ENCODE data around the gene APOA1.
A peak's percentile ranks its signal among the peaks of the same experiment; 100 is the strongest.

Gene APOA1

DNA sequence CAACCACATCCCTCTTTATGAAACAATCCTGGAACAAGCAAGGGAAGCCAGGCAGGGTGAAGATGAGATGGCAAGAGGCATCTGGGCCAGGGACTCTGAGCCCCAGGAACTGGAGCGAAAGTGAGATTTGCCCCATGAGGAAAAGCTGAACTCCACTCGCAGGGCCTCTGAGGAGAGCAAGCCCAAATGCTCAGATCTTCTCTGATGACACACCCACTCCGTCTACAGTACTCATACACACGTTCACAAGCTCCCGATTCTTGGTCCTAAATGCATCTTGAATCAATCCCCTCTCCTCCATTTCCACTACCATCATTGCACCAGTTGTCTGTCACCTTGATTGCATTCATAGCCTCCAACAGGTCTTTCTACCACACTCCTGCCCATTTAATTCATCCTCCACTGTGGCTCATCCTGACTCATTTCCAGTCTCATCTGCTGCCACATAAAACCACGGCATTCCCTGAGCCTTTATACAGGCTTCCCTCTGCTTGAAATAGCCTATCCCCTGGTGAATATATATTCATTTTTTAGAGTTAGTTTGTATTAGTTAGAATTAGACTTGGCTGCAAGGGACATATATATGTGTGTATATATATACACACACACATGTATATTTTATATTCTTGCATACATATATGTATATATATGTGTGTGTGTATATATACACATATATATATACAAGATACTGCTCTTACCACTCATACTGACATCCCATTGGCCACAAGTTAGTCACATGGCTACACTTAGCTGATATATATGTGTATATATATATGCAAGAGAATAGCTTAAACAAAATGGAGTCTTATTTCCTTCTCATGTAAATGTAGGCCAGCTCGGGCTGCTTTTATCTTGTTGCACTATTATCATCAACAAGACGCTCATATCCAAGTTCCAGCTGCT is 44.3 kb downstream of the APOA1 start:
- DNase-seq (ENCODE audit: low read depth), result no peak
- TF ChIP-seq, protein P1, sequence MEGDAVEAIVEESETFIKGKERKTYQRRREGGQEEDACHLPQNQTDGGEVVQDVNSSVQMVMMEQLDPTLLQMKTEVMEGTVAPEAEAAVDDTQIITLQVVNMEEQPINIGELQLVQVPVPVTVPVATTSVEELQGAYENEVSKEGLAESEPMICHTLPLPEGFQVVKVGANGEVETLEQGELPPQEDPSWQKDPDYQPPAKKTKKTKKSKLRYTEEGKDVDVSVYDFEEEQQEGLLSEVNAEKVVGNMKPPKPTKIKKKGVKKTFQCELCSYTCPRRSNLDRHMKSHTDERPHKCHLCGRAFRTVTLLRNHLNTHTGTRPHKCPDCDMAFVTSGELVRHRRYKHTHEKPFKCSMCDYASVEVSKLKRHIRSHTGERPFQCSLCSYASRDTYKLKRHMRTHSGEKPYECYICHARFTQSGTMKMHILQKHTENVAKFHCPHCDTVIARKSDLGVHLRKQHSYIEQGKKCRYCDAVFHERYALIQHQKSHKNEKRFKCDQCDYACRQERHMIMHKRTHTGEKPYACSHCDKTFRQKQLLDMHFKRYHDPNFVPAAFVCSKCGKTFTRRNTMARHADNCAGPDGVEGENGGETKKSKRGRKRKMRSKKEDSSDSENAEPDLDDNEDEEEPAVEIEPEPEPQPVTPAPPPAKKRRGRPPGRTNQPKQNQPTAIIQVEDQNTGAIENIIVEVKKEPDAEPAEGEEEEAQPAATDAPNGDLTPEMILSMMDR (IDR thresholded peaks at IDR 0.05; ENCODE audit: low read depth, low read length, missing control alignments), result no peak
- H3K4me3 ChIP-seq (ENCODE audit: low read depth, low read length), result no peak overlapping the region
- in situ Hi-C loops (cut with HindIII; ENCODE audit: low sequenced_read_pairs), result no loop called here

DNA sequence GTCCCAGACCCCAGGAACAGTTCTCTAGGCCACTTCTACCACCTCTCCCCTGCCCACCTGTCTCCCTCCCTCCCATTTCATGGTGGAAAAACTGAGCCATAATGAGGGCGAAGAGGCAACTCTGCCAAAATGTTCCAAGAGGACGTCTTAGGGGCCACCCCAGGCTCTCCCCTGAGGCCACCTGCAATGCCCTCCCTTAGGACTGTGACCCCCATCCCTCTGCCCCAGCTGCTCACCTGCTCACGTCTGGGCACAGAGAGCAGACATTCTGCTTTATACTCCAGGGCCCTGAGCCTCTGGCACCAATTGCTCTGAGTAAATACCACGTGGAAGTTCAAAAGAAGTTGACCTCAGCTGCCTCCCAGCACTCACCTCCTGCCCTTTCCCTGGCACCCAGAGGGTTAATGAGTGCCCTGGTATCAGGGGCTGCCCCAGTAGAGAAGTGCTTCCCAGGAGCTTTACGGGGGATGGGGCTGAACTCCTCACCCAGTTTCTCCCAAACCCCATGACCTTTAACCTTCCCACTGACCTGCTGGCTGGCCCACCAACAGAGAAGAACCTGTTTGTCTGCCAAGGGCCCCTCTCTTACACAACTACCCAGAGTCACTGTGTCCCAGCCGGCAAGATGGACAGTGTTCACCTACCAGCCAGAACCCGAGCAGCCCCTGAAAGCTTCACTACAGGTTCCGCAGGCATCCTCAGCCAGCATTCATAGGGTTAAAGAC is 45.1 kb downstream of the APOA1 start:
- in situ Hi-C loops (cut with HindIII; ENCODE audit: low sequenced_read_pairs), result no loop called here

DNA sequence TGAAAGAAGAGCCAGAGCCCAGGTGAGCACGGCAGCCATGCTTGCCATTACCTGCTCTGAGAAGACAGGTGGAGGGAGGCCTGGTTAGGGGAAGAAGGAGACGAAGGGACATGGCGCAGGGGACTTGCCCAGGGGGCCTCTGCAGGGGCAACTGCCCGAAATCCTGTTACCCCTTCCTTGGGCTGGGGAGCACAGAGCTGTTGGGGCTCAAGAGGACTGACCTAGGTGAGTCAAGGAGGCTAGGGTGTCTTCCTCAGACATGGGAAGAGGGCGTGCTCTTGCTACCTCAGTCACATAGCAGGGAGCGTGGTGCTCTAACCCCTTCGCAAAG is 45.6 kb downstream of the APOA1 start, which contains the start of gene APOA5:
APOA5 (minus strand) TSS at position 67 of the 331 bp plus-strand sequence; CDS start at position 48, 19 bp downstream.
- TF ChIP-seq, protein P1 (IDR thresholded peaks at IDR 0.05; ENCODE audit: low read depth, low read length, missing control alignments), result no peak
- H3K4me3 ChIP-seq (ENCODE audit: low read depth, low read length), result no peak within 1 kb of the TSS
- DNase-seq (ENCODE audit: low read depth), result no peak
- in situ Hi-C loops (cut with HindIII; ENCODE audit: low sequenced_read_pairs), result no loop called here

More for the DNA sequence above, 45.1 kb downstream of the APOA1 start:
- H3K4me3 ChIP-seq (ENCODE audit: low read depth, low read length), result no peak overlapping the region
- no peak for DNase-seq (ENCODE audit: low read depth)
- TF ChIP-seq, protein P1 (IDR thresholded peaks at IDR 0.05; ENCODE audit: low read depth, low read length, missing control alignments), result no peak

DNA sequence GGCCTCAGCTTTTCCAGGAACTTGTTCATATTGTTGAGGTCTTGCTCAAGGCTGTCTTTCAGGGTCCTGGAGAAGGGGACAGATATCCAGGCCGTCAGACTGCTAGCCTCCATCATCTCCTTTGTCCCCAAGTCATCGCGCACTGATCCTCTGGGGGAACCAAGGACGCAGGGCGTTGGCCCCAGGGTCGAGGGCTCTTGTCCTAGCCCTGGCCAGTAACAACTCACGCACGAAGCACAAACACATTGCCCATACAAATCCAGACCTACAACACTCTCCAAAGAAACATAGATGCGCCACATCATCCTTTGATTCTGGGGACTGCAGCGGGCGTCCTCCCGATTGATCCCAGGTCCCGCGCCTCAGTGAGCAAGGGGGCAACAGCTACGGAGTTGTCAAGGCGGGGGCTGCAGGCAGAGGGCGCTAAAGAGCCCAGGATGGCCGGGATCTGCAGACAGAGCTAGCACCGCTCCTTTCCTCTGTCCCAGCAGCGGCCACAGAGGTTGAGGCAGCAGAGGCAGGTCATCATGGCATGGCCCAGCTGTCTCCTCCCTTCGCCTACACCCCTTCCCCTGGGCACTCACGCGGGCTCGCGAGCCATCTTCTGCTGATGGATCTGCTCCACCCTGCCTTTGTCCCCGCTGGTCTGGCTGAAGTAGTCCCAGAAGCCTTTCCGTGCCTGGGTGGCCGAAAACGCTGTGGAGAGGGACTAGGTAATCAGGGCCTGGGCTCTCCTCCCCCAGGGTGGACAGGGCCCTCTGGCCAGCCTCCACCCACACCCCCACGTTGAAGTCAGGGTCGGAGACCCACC is 46.2 kb downstream of the APOA1 start:
- TF ChIP-seq, protein P1 (IDR thresholded peaks at IDR 0.05; ENCODE audit: low read depth, low read length, missing control alignments), result peak; percentile 91
- DNase-seq (ENCODE audit: low read depth), result peak; percentile 26
- no peak overlapping the region for H3K4me3 ChIP-seq (ENCODE audit: low read depth, low read length)
- in situ Hi-C loops (cut with HindIII; ENCODE audit: low sequenced_read_pairs), result no loop called here

DNA sequence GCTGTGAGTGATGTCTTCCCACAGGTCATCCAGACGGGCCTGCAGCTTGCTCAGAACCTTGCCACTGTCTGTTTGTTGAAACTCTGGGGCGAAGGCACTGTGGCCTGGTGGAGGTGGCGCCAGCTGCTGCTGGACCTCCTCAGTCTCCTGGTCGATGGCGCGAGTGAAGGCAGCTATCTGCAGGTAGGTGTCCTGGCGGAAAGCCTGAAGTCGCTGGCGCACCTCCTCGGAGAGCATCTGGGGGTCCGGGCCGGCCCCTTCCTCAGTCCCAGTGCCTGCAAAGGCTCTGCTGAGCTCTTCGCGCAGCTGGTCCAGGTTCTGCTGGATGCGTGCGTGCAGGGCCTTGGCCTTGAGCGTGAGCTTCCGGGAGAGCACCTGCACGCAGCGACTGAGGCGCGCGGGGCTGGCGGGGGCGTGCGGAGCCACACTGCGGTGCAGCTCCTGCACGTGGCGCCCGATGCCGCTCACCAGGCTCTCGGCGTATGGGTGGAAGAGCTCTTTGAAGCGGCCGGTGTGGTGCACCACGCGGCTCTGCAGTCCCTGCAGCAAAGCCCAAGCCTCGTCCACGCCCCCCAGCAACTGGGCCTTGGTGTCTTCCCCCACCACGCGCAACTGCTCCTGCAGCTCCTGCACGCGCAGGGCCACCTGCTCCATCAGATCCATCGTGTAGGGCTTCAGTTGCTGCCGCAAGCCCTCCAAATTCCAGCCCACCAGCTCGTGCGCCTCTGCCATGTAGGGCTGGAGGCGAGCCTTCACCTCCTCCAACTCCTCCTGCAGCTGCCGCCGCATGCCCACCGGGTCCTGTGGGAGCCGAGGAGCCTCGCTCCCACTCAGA is 47.0 kb downstream of the APOA1 start:
- in situ Hi-C loops (cut with HindIII; ENCODE audit: low sequenced_read_pairs), result no loop called here
- H3K4me3 ChIP-seq (ENCODE audit: low read depth, low read length), result no peak overlapping the region
- TF ChIP-seq, protein P1 (IDR thresholded peaks at IDR 0.05; ENCODE audit: low read depth, low read length, missing control alignments), result no peak
- no peak for DNase-seq (ENCODE audit: low read depth)

All from astrocyte of the cerebellum (primary cell).